Measurements from ENCODE around the gene TIPIN.

GRCh38 chr15:66399276-66399675 is 42.8 kb upstream of the TIPIN start:
- no peak for TF ChIP-seq CTCF (IDR thresholded peaks at IDR 0.05; ENCODE audit: low read depth, low read length)
- no peak for TF ChIP-seq POLR2A (IDR thresholded peaks at IDR 0.05; ENCODE audit: extremely low read depth, insufficient read length)
